Mesenchymal stem cell (in vitro differentiated cells and primary cell): ENCODE data around the gene VN1R5.

ENCODE experiments used
- DNase-seq: peaks from one replicate; pipeline ENCODE4 v3.0.0-alpha.2; 2013
- H2AFZ ChIP-seq: one replicate; pipeline ENCODE4 v1.6.1; 2013; ENCODE audit warnings: low read depth, mild to moderate bottlenecking, control low read depth, inconsistent platforms, low read length, moderate library complexity
- H2AK5ac ChIP-seq: 2 replicates; pipeline ENCODE4 v1.6.1; 2013; ENCODE audit warnings: low read length, moderate library complexity, mild to moderate bottlenecking, inconsistent platforms; ENCODE audit not compliant: severe bottlenecking
- H2BK120ac ChIP-seq: one replicate; pipeline ENCODE4 v1.6.1; 2013; ENCODE audit warnings: low read depth, mild to moderate bottlenecking, inconsistent platforms, low read length, moderate library complexity
- H2BK12ac ChIP-seq, 2 experiments: one replicate each; pipeline ENCODE4 v1.6.1; 2013; ENCODE audit warnings: inconsistent platforms in 2 of 2, low read length in 2 of 2, mild to moderate bottlenecking in 2 of 2, moderate library complexity in 2 of 2, control low read depth in 1 of 2
- H2BK15ac ChIP-seq: one replicate; pipeline ENCODE4 v1.6.1; 2013; ENCODE audit warnings: mild to moderate bottlenecking, low read depth, inconsistent platforms; ENCODE audit not compliant: poor library complexity, severe bottlenecking
- H2BK5ac ChIP-seq: 2 replicates; pipeline ENCODE4 v1.6.1; 2013; ENCODE audit warnings: low read depth, mild to moderate bottlenecking, low read length, control low read depth, inconsistent platforms; ENCODE audit not compliant: poor library complexity, severe bottlenecking
- H3K14ac ChIP-seq, 2 experiments: one replicate each; pipeline ENCODE4 v1.6.1; 2013; ENCODE audit warnings: inconsistent platforms in 2 of 2, low read length in 2 of 2, control low read depth in 1 of 2, mild to moderate bottlenecking in 1 of 2, moderate library complexity in 1 of 2
- H3K18ac ChIP-seq, 2 experiments: one replicate each; pipeline ENCODE4 v1.6.1; 2013; ENCODE audit warnings: inconsistent platforms in 2 of 2, low read length in 2 of 2, control low read depth in 1 of 2, low read depth in 1 of 2, mild to moderate bottlenecking in 1 of 2
- H3K23ac ChIP-seq, 2 experiments: one replicate each; pipeline ENCODE4 v1.6.1; 2013; ENCODE audit warnings: inconsistent platforms in 2 of 2, low read length in 2 of 2, mild to moderate bottlenecking in 2 of 2, moderate library complexity in 2 of 2, control low read depth in 1 of 2
- H3K27ac ChIP-seq: 2 replicates; pipeline ENCODE4 v1.5.1; 2013; ENCODE audit warnings: mild to moderate bottlenecking, moderate library complexity, low read length, control low read depth, inconsistent platforms; ENCODE audit not compliant: poor library complexity, severe bottlenecking
- H3K27me3 ChIP-seq, 2 experiments: 2 replicates each; pipeline versions ENCODE4 v1.6.1 to v1.7.0; 2013; ENCODE audit warnings: low read length in 2 of 2, mild to moderate bottlenecking in 2 of 2, moderate library complexity in 2 of 2, control low read depth in 1 of 2, inconsistent platforms in 1 of 2; ENCODE audit not compliant: control insufficient read depth in 1 of 2, insufficient read depth in 1 of 2
- H3K36me3 ChIP-seq, 2 experiments: 2 replicates each; pipeline versions ENCODE4 v1.6.1 to v1.7.0; 2013; ENCODE audit warnings: low read length in 2 of 2, control low read depth in 1 of 2, inconsistent platforms in 1 of 2, low read depth in 1 of 2, mild to moderate bottlenecking in 1 of 2; ENCODE audit not compliant: insufficient read depth in 2 of 2, control insufficient read depth in 1 of 2
- H3K4ac ChIP-seq, 2 experiments: one replicate each; pipeline ENCODE4 v1.6.1; 2013; ENCODE audit warnings: inconsistent platforms in 2 of 2, low read length in 2 of 2, mild to moderate bottlenecking in 2 of 2, moderate library complexity in 2 of 2, control low read depth in 1 of 2, low read depth in 1 of 2
- H3K4me1 ChIP-seq: 2 replicates; pipeline ENCODE4 v1.6.1; 2013; ENCODE audit warnings: low read depth, low read length, control low read depth; ENCODE audit not compliant: control insufficient read depth, insufficient read depth
- H3K4me2 ChIP-seq: 2 replicates; pipeline ENCODE4 v1.6.1; 2013; ENCODE audit warnings: low read length, mild to moderate bottlenecking, inconsistent platforms; ENCODE audit not compliant: poor library complexity, severe bottlenecking
- H3K4me3 ChIP-seq, 2 experiments: 2 replicates each; pipeline versions ENCODE4 v1.5.1 to v1.7.0; 2013; ENCODE audit warnings: low read length in 2 of 2, mild to moderate bottlenecking in 2 of 2, control low read depth in 1 of 2, low read depth in 1 of 2; ENCODE audit not compliant: insufficient read depth in 1 of 2
- H3K79me1 ChIP-seq: replicated peaks from 2 replicates; pipeline ENCODE4 v1.6.1; 2013; ENCODE audit warnings: mild to moderate bottlenecking, control low read depth, low read length, inconsistent platforms; ENCODE audit not compliant: poor library complexity, severe bottlenecking
- H3K9ac ChIP-seq: 2 replicates; pipeline ENCODE4 v1.7.0; 2013; ENCODE audit warnings: mild to moderate bottlenecking, low read length, moderate library complexity
- H3K9me3 ChIP-seq: 2 replicates; pipeline ENCODE4 v1.7.0; 2013; ENCODE audit warnings: mild to moderate bottlenecking, low read length; ENCODE audit not compliant: control insufficient read depth
- H4K8ac ChIP-seq: one replicate; pipeline ENCODE4 v1.6.1; 2013; ENCODE audit warnings: inconsistent platforms, mild to moderate bottlenecking, low read length, moderate library complexity
- H4K91ac ChIP-seq: one replicate; pipeline ENCODE4 v1.6.1; 2013; ENCODE audit warnings: mild to moderate bottlenecking, low read length, inconsistent platforms
- WGBS: methylation state at CpG from one replicate; pipeline ENCODE4 v1.1.7; 2013; ENCODE audit warnings: mixed read lengths; 5-methylcytosine and 5-hydroxymethylcytosine counted together

VN1R5 gene

DNA sequence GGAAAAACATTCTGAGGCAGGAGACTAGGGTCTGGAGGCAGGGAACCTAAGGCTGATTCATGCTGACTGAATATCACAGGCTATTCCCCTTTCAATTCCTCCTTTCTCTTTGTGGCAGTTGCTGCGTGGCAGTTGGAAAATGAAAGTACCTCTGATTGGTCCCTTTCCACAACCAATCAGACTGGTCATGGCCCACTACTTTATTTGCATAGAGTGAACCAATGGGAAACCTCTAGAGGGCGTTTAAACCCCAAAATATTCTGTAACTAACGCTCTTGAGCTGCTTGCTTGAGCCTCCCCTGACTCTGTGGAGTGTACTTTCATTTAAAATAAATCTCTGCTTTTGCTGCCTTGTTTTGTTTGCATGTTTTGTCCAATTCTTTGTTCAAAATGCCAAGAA is 27.7 kb upstream of the VN1R5 start:
- Histone ChIP-seq H3K4ac (no peak overlapping the region), H3K79me1 (no peaks in the 10 kb centered on the region), H3K27me3 (no peaks in the 10 kb centered on the region), H2BK15ac (no peak overlapping the region), H3K23ac (no peak overlapping the region), H2AK5ac (no peak overlapping the region), H3K36me3 (no peaks in the 10 kb centered on the region), H3K4me3 (no peak overlapping the region), H2AFZ (no peak overlapping the region), H2BK5ac (no peak overlapping the region), H3K14ac (no peak overlapping the region), H3K4me1 (no peaks in the 10 kb centered on the region), H3K27ac (no peak overlapping the region), H3K18ac (no peak overlapping the region), H3K9ac (no peak overlapping the region), H2BK120ac (no peak overlapping the region), H3K4me2 (no peak overlapping the region), H2BK12ac (no peak overlapping the region), H4K91ac (no peak overlapping the region), H3K9me3 (peaks cover 43% of the 10 kb centered on the region), H4K8ac (no peak overlapping the region)
- WGBS = 46% methylated on average over 3 of the region's 3 CpGs
- DNase-seq = peak; percentile 11

DNA sequence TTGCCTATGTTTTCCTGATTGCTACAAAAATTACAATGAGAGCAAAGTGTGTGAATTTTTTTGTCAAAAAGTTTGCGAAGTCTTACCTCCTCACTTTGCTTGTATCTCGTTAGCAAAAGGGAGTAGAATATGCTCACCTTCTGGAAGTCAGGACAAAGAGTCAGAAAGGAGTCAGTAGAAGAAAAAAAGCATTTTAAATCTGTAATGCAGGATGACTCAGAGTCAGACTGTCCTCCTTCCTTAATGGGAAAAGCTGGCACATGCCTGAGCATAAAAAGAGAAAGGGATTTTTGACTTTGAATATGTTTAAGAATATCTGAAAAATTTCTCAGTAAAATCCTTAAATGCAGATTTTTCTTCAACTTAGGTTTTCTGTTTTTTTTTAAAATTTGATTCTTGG is 14.2 kb upstream of the VN1R5 start:
- Histone ChIP-seq H3K14ac (no peak overlapping the region), H2BK120ac (no peak overlapping the region), H3K27me3 (no peaks in the 10 kb centered on the region), H2AK5ac (no peak overlapping the region), H3K4me2 (no peak overlapping the region), H3K23ac (no peak overlapping the region), H4K91ac (no peak overlapping the region), H3K27ac (no peak overlapping the region), H3K36me3 (no peaks in the 10 kb centered on the region), H3K4ac (no peak overlapping the region), H3K9me3 (peaks cover 24% of the 10 kb centered on the region), H3K4me1 (no peaks in the 10 kb centered on the region), H3K4me3 (no peak overlapping the region), H3K79me1 (no peaks in the 10 kb centered on the region), H4K8ac (no peak overlapping the region), H2BK5ac (no peak overlapping the region), H3K9ac (no peak overlapping the region), H3K18ac (no peak overlapping the region), H2AFZ (no peak overlapping the region), H2BK12ac (no peak overlapping the region), H2BK15ac (no peak overlapping the region)
- no peak for DNase-seq
- 64% methylated on average over 2 of the region's 2 CpGs for WGBS

DNA sequence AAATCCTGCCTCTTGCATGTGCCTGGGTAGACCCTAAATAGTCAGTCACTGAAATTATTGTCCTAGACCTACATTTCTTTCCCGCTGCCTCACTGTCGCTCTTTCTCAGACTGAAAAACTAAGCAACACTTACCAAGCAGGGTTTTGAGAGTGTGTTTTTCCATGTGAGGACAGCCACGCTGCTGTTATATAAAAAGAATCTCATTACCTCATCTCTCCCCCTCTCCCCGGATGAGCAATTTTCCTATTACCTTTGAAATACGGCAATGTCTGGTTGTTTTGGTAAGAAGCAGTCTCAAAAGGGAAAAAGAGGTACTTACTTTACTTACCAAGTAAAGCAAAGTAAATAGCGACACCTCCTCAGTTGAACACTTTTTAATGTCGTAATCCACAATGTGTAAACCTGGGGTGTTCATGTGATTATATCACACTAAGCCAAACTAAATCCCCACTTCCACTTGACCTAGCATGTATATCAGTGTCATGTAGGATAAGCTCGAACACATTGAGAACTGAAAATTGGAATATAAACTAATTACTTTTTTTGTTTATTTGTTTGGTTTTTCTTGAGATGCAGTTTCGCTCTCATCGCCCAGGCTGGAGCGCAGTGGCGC is 12.2 kb upstream of the VN1R5 start:
- no peak overlapping the region for H2BK120ac ChIP-seq
- H3K79me1 ChIP-seq = no peaks in the 10 kb centered on the region
- peaks cover 30% of the 10 kb centered on the region for H3K9me3 ChIP-seq
- H3K23ac ChIP-seq = no peak overlapping the region
- no peaks in the 10 kb centered on the region for H3K4me1 ChIP-seq
- no peak overlapping the region for H3K4ac ChIP-seq
- WGBS = 97% methylated on average over 7 of the region's 12 CpGs
- no peak overlapping the region for H4K8ac ChIP-seq
- no peak overlapping the region for H3K9ac ChIP-seq
- no peak overlapping the region for H3K14ac ChIP-seq
- H3K36me3 ChIP-seq = no peaks in the 10 kb centered on the region
- H2BK15ac ChIP-seq = no peak overlapping the region
- no peak overlapping the region for H2AFZ ChIP-seq
- no peaks in the 10 kb centered on the region for H3K27me3 ChIP-seq
- H2AK5ac ChIP-seq = no peak overlapping the region
- no peak overlapping the region for H2BK5ac ChIP-seq
- DNase-seq = no peak
- no peak overlapping the region for H3K4me2 ChIP-seq
- H2BK12ac ChIP-seq = no peak overlapping the region
- no peak overlapping the region for H3K27ac ChIP-seq
- no peak overlapping the region for H4K91ac ChIP-seq
- H3K4me3 ChIP-seq = no peak overlapping the region
- H3K18ac ChIP-seq = no peak overlapping the region

DNA sequence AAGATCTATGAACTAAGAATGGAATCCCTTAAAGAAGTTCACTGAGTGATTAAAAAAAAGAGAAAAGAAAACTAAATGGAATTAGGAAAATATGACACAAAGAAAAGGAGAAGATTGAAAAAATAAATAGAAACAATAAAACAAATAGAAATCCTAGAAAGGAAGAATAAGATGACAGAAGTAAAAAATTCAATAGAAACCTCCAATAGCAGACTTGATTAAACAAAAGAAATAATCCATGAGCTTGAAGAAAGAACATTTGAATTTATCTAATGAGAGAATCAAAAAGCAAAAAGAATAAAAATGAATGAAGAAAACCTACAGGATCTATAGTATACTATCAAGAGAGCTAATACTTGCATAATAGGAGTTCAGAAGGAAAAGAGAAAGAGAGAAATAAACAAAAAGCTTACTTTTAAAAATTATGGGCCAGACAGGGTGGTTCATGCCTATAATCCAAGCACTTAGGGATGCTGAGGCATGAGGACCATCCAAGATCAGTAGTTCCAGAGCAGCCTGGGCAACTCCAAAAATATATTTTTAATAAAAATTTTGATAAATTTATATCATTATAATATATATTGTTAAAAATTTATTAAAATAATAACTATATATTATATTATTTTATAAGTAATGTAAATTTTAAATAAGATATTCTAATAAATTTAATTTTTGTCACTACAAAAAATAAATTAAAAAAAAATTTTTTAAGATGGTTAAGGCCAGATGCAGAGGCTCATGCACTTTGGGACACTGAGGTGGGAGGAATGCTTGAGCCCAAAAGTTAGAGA is 9.4 kb upstream of the VN1R5 start:
- Histone ChIP-seq H3K18ac (no peak overlapping the region), H2AFZ (no peak overlapping the region), H2BK15ac (no peak overlapping the region), H3K14ac (no peak overlapping the region), H3K79me1 (no peaks in the 10 kb centered on the region), H3K4ac (no peak overlapping the region), H3K9me3 (peaks cover 49% of the 10 kb centered on the region), H3K9ac (no peak overlapping the region), H2AK5ac (no peak overlapping the region), H2BK12ac (no peak overlapping the region), H4K8ac (no peak overlapping the region), H3K4me2 (no peak overlapping the region), H3K27ac (no peak overlapping the region), H3K4me1 (no peaks in the 10 kb centered on the region), H3K4me3 (no peak overlapping the region), H2BK120ac (no peak overlapping the region), H3K36me3 (no peaks in the 10 kb centered on the region), H4K91ac (no peak overlapping the region), H3K23ac (no peak overlapping the region), H3K27me3 (no peaks in the 10 kb centered on the region), H2BK5ac (no peak overlapping the region)
- no peak for DNase-seq
